ENCODE results near the gene DNAH17.

Gene DNAH17

DNA sequence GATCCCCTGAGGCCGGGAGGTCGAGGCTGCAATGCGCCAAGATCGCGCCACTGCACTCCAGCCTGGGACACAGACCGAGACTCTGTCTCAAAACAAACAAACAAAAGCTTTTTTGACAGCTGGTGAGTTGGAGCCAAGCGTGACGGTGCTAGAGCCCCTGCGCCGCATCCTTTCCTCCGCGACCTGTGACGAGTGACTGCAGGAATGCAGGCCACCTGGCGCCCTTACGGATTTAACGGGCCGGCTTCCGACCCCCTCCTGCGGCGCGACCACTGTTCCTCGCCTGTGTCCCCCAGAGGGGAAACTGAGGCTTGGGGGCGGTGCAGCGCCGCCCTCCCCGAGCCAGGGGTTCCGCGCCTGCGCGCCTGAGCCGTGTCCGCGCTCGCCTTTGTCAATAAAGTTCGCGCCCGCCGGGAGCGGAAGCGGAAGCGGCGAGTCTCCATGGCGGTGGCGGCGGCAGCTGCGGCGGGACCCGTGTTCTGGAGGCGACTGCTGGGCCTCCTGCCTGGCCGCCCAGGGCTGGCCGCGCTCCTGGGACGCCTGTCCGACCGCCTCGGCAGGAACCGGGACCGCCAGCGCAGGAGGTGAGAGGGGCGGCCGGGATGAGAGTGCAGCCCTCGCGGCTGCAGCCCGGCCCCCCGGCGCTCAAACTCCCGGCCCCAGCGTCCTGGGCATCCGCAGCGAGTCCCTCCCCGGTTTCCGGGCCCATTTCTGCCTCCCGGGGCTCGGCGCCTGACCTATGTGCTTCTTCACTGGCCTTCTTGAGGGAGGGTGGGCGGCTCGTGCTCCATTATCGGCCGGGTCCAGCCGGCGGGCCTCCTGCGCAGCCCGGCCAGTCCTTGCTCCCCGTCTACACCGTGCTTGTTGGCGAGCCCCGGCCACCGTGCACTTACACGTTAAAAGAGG lies 198.7 kb downstream of the DNAH17 start, which contains the start of gene PGS1:
TSS of gene PGS1 (plus strand) at position 425 of the 906 bp plus-strand sequence. CDS start at position 442, 17 bp downstream.
- peak within 1 kb of the TSS; percentile 96 for H3K27ac ChIP-seq (ENCODE audit: low read depth, low read length)
- H3K27me3 ChIP-seq (ENCODE audit: control insufficient read depth in 1 of 2, insufficient read depth in 2 of 2, low read length in 2 of 2), result no peaks in the 10 kb centered on the region
- peak within 1 kb of the TSS; percentile 90 to 91 for H3K4me3 ChIP-seq (ENCODE audit: low read depth in 1 of 2, low read length in 2 of 2)
- H3K9ac ChIP-seq (ENCODE audit: low read length), result peak within 1 kb of the TSS; percentile 70
- H3K36me3 ChIP-seq (ENCODE audit: insufficient read depth, low read length), result no peaks in the 10 kb centered on the region
- H3K9me3 ChIP-seq (ENCODE audit: low read length), result no peaks in the 10 kb centered on the region
- peaks cover 19% of the 10 kb centered on the region for H3K4me1 ChIP-seq (ENCODE audit: insufficient read depth, low read length)

DNA sequence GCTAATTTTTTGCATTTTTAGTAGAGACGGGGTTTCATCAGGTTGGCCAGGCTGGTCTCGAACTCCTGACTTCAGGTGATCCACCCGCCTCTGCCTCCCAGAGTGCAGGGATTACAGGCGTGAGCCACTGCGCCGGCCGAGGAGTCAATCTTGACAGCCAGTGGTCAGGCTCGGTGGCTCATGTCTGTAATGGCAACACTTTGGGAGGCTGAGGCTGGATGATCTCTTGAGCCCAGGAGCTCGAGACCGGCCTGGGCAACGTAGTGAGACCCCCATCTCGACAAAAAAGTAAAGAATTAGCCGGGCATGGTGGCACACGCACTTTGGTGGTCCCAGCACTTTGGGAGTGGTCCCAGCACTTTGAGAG lies 199.4 kb downstream of the DNAH17 start:
- H3K27me3 ChIP-seq (ENCODE audit: control insufficient read depth in 1 of 2, insufficient read depth in 2 of 2, low read length in 2 of 2), result no peaks in the 10 kb centered on the region
- H3K4me1 ChIP-seq (ENCODE audit: insufficient read depth, low read length), result peaks cover 19% of the 10 kb centered on the region
- H3K9ac ChIP-seq (ENCODE audit: low read length), result peak overlapping the region; percentile 53
- peak overlapping the region; percentile 90 to 91 for H3K4me3 ChIP-seq (ENCODE audit: low read depth in 1 of 2, low read length in 2 of 2)
- no peaks in the 10 kb centered on the region for H3K36me3 ChIP-seq (ENCODE audit: insufficient read depth, low read length)
- peak overlapping the region; percentile 96 for H3K27ac ChIP-seq (ENCODE audit: low read depth, low read length)
- no peaks in the 10 kb centered on the region for H3K9me3 ChIP-seq (ENCODE audit: low read length)

DNA sequence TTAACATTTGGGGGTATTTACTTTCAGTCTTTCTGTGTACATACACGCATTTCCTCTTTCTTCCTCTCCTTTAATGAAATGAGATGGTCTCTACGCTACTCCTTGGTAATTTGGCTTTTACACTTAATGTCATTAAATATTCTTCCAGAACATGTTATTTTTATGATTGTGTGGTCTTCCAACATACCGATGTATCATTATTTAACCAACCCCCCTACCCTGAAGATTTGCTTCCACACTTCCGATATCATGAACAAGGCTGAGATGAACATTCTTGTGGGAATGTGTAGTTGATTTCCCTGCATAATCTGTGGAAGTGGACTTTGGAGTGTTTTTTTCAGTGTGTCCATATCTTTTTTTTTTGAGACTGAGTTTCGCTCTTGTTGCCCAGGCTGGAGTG lies 201.0 kb downstream of the DNAH17 start:
- no peaks in the 10 kb centered on the region for H3K36me3 ChIP-seq (ENCODE audit: insufficient read depth, low read length)
- no peaks in the 10 kb centered on the region for H3K9me3 ChIP-seq (ENCODE audit: low read length)
- no peaks in the 10 kb centered on the region for H3K27me3 ChIP-seq (ENCODE audit: control insufficient read depth in 1 of 2, insufficient read depth in 2 of 2, low read length in 2 of 2)
- no peak overlapping the region for H3K4me3 ChIP-seq (ENCODE audit: low read depth in 1 of 2, low read length in 2 of 2)
- no peak overlapping the region for H3K9ac ChIP-seq (ENCODE audit: low read length)
- peak overlapping the region; percentile 32 for H3K27ac ChIP-seq (ENCODE audit: low read depth, low read length)
- peaks cover 8% of the 10 kb centered on the region for H3K4me1 ChIP-seq (ENCODE audit: insufficient read depth, low read length)

DNA sequence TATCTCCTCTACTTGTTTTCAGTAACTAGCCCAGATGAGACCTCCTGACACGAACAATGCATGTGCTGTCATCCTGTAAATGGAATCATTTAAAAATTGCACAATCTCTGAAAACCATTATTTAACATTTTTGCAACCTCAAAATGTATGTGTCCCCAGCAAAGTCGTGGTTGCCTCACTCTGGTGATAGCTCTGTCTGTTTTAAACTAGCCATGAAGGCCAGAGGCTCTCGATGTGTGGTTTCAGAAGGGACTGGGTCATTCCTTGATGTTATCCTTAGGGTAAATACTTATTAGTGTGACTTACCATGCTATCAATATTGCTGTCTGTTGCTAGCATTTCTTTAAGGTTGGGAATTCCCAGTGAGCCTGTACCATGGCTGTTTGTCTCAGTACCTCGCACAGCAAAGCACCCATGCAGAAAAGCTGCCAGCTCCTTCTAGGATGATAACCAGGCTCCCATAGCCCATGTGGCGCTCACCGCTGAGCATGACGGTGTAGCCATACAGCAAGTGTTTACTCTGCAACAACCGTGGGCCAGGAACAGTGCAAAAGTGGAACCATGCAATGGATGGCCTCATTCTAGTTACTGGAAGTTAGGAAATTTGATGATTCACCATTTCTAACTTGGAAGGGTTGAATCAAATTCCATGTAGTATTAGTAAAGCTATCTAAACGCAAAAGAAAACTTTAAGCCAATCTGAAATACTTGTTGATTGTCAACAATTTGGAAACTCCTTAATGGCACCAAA lies 201.6 kb downstream of the DNAH17 start:
- Histone ChIP-seq H3K27ac (ENCODE audit: low read depth, low read length) (peak overlapping the region; percentile 32), H3K36me3 (ENCODE audit: insufficient read depth, low read length) (no peaks in the 10 kb centered on the region), H3K9ac (ENCODE audit: low read length) (no peak overlapping the region), H3K27me3 (ENCODE audit: control insufficient read depth in 1 of 2, insufficient read depth in 2 of 2, low read length in 2 of 2) (no peaks in the 10 kb centered on the region), H3K4me1 (ENCODE audit: insufficient read depth, low read length) (peaks cover 7% of the 10 kb centered on the region), H3K9me3 (ENCODE audit: low read length) (no peaks in the 10 kb centered on the region), H3K4me3 (ENCODE audit: low read depth in 1 of 2, low read length in 2 of 2) (no peak overlapping the region)

DNA sequence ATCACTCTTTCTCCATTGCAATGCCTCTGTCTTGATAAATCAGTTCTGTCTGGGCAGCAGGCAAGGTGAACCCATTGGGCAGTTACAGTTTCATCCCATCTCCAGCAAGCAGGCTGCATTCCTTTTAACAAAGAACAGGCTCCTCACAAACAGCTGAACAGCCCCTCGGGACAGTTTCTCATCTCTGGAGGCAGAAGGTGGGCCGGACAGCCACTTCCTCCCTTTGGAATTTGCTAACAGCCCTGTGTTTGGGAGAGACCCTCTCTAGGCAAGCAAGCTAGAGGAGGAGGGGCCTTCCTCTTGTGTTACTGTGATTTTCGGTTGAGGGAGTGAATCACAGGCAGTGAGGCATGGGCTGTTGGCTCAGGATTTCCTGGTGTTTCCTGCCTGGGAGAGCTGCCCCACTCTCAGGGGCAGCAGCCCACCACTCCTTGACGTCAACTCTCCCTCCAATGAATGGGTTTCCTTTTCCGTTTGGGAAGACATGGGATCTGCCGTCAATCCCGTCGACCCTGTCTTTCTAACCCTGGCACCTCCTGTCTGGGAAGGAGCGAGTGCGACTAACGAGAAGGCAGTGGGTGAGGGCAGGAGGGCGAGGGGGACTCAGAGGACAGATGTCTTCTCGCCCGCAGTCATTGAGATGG lies 202.4 kb downstream of the DNAH17 start:
- Histone ChIP-seq H3K9me3 (ENCODE audit: low read length) (no peaks in the 10 kb centered on the region), H3K4me1 (ENCODE audit: insufficient read depth, low read length) (peaks cover 7% of the 10 kb centered on the region), H3K9ac (ENCODE audit: low read length) (no peak overlapping the region), H3K36me3 (ENCODE audit: insufficient read depth, low read length) (no peaks in the 10 kb centered on the region), H3K27me3 (ENCODE audit: control insufficient read depth in 1 of 2, insufficient read depth in 2 of 2, low read length in 2 of 2) (no peaks in the 10 kb centered on the region), H3K4me3 (ENCODE audit: low read depth in 1 of 2, low read length in 2 of 2) (no peak overlapping the region), H3K27ac (ENCODE audit: low read depth, low read length) (peak overlapping the region; percentile 32)

DNA sequence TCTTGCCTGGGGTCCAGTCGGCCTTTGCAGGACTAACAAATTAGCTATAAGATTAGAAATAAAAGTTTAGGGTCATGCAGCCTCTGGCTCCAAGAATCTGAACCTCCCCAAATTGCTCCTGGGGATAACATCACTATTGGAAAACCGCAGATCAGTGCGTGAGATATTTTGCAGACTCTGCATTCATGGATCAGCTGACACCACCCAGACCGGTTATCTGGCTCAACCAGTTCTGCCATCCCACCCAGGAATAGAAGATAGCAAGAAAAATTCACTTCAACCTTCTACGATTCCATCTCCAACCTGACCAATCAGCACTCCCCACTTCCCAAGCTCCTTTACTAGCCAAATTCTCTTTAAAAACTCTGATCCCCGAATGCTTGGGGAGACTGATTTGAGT lies 203.0 kb downstream of the DNAH17 start:
- Histone ChIP-seq H3K4me1 (ENCODE audit: insufficient read depth, low read length) (peaks cover 2% of the 10 kb centered on the region), H3K27me3 (ENCODE audit: control insufficient read depth in 1 of 2, insufficient read depth in 2 of 2, low read length in 2 of 2) (no peaks in the 10 kb centered on the region), H3K9ac (ENCODE audit: low read length) (no peak overlapping the region), H3K4me3 (ENCODE audit: low read depth in 1 of 2, low read length in 2 of 2) (no peak overlapping the region), H3K36me3 (ENCODE audit: insufficient read depth, low read length) (no peaks in the 10 kb centered on the region), H3K9me3 (ENCODE audit: low read length) (no peaks in the 10 kb centered on the region), H3K27ac (ENCODE audit: low read depth, low read length) (no peak overlapping the region)
